Measurements from ENCODE around the gene ERFE.

ERFE gene

DNA sequence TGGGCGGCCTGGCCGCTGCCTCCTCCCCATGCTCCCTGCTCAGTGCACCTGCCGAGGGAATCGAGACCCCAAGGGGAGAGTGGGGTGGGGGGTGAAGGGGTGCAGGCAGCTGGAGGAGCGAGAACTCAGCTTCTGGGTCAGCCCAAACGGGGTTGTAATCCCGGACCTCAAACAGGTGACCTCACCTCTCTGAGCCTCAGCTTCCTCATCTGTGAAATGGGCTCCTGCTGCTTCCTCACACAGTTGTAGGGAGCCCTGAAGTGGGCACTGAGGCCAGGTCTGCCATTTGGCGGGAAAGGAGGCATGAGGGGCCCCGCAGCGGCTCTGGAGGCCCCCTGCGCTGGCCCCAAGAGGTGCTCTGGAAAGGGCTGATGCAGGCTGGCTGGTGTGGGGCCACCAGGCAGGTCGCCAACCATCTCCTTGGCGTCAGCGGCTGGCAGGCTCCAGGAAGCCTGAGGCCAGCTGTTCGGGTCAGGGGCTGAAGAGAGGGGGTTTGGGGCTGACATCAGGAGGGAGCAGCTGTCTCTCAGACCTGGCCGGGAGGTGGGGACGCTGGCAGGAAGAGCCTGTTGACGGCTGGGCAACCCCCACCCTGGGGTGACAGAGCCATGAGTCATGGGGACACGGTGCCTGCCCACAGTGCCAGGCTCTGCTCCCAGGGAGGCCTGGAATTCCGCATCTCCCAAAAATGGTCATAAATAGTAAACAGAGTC lies 15.4 kb upstream of the ERFE start:
- DNase-seq, result no peak
- H3K4me3 Mint-ChIP-seq, result no peak overlapping the region
- H3K27me3 Mint-ChIP-seq, result no peaks in the 10 kb centered on the region
- H3K27ac Mint-ChIP-seq, result no peak overlapping the region
- H3K9me3 Mint-ChIP-seq, result no peaks in the 10 kb centered on the region
- no peak for ATAC-seq
- peaks cover 18% of the 10 kb centered on the region for H3K4me1 Mint-ChIP-seq

DNA sequence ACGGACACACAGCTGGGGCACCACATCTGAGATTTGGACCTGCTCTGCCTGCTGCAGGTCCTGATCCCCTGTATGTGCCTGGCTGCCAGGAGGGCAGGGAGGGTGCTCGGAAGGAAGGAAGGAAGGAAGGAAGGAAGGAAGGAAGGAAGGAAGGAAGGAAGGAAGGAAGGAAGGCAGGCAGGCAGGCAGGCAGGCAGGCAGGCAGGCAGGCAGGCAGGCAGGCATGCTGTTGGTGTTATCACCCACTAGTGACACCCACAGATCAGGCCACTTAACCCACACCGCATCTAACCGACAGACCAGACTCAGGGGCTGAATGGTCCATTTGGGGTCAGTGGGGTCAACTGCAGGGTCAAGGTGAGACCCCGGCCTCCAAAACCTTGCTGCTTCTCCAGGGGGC lies 14.5 kb upstream of the ERFE start:
- Mint-ChIP-seq H3K27ac (no peak overlapping the region), H3K4me1 (peaks cover 18% of the 10 kb centered on the region)
- DNase-seq, result no peak

DNA sequence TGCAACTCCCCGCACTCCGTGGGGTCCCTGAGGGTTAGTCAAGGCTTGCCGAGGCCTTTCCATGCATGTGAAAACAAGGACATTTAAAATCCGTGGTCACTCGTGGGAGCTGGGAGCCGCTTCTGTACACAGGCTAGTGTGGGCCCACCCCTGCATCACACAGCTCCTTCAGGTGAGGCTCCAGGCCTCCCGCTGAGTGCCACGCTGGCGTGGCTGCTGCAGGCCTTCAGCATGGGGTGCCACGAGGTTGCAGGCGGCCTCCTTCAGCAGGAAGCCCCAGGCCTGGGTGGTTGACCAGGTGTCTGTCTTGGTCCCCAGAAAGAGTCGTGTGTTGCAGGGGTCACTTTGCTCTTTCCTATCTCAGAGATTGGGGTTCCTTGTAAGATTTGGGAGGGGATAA lies 13.7 kb upstream of the ERFE start:
- Mint-ChIP-seq H3K27ac (no peak overlapping the region), H3K4me3 (no peak overlapping the region), H3K9me3 (no peaks in the 10 kb centered on the region), H3K27me3 (no peaks in the 10 kb centered on the region), H3K4me1 (peaks cover 18% of the 10 kb centered on the region)
- ATAC-seq, result no peak
- no peak for DNase-seq

More for the DNA sequence above, 14.5 kb upstream of the ERFE start:
- Mint-ChIP-seq H3K4me3 (no peak overlapping the region), H3K9me3 (no peaks in the 10 kb centered on the region), H3K27me3 (no peaks in the 10 kb centered on the region)
- ATAC-seq, result no peak

DNA sequence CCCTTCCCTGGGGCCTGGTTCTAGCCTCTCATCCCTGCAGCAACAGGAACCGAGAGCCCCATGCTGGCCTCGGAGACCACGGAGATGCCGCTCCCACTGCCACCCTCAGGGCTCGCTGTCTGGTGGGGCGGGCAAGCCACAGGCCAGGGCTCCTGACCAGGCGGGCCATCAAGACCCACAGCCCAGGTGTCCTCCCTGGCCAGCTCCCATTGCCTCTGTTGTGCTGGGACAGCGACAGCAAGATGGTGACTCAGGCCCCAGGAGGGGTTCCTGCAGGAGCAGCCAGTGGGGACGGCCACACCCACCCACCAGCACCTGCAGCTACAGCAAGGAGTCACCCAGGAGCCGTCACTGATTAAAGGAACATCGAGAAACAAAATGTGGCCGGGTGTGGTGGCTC lies 12.9 kb upstream of the ERFE start:
- no peaks in the 10 kb centered on the region for H3K27me3 Mint-ChIP-seq
- no peak overlapping the region for H3K27ac Mint-ChIP-seq
- no peak overlapping the region for H3K4me3 Mint-ChIP-seq
- no peak for DNase-seq
- H3K9me3 Mint-ChIP-seq, result no peaks in the 10 kb centered on the region
- ATAC-seq, result no peak
- H3K4me1 Mint-ChIP-seq, result peaks cover 18% of the 10 kb centered on the region

DNA sequence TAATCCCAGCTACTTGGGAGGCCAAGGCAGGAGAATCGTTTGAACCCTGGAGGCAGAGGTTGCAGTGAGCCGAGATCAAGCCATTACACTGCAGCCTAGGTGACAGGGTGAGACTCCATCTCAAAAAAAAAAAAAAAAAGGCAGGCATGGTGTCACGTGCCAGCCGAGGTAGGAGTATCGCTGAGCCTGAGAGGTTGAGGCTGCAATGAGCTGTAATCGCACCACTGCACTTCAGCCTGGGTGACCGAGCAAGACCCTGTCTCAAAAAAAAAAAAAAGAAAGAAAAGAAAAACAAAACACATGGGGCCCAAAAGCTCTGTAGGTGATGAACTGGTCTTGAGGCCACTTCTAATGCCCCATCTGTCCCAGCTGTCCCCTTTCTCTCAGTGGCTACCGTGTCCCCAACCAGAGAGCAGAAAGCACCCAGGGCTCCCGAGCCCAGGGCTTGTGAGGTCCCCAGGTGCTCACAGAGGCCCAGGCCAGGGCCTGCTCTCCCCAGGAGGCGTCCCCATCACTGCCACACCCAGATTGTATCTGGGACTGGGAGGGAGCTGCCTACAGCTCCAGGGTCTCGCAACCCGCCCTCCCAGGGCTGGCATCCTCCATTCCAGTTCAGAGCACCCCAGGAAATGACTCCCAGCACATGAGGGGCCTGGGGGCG lies 11.8 kb upstream of the ERFE start:
- ATAC-seq (no peak), DNase-seq (no peak)
- no peak overlapping the region for H3K27ac Mint-ChIP-seq
- H3K9me3 Mint-ChIP-seq, result no peaks in the 10 kb centered on the region
- H3K27me3 Mint-ChIP-seq, result no peaks in the 10 kb centered on the region
- H3K4me1 Mint-ChIP-seq, result peaks cover 8% of the 10 kb centered on the region
- H3K4me3 Mint-ChIP-seq, result no peak overlapping the region

DNA sequence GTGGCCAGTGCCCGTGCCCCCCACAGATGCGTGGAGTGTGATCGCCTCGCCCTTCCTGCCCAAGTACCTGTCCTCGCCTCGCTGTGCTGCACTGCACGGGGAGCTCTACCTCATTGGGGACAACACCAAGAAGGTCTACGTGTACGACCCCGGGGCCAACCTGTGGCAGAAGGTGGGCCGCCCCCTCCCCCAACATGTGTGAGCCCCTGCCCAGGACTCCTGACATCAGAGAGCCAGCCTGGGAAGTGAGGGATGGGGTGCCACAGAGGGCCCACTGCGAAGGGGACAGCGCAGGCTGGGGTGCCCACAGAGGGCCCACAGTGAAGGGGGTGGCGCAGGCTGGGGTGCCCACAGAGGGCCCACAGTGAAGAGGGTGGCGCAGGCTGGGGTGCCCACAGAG lies 9.8 kb upstream of the ERFE start:
- Mint-ChIP-seq H3K27me3 (no peaks in the 10 kb centered on the region), H3K4me3 (no peak overlapping the region), H3K27ac (no peak overlapping the region), H3K4me1 (peaks cover under 1% of the 10 kb centered on the region), H3K9me3 (peaks cover 0 to 3% of the 10 kb centered on the region in 2 donors)
- ATAC-seq, result no peak
- no peak for DNase-seq

DNA sequence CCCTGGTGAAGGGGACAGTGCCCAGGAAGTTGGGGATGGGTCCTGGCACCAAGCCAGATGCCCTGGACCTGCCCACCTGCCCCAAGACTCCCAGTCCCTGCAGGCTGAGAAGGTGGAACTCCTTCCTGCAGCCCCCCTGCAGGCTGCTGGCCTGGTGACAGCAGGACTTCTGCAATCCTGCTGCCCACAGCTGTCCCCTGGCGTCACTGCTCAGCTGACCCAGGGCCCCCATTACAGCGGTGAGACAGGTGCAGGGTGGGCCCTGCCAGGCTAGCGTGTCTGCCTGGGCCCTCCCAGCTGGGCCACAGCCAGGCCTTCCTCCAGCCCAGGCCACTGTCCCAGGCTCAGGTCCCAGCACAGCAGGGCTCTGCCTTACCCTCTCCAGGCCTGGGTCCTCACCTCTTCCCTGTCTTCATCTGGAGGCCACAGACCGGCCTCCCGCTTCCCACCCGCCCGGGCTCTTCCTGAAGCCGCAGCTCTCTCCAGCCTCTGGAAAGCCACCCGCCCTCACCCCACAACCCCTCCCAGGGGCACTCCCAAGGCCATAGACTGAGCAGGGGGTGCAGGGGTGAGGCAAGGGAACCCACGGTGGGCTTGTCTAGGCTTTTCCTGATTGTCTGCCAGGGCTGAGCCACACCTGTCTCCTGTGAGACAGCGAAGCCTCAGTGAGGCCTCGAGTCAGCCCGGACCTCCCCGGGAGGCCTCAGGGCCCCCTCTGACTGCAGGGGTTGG lies 8.8 kb upstream of the ERFE start:
- Mint-ChIP-seq H3K27ac (no peak overlapping the region), H3K4me1 (no peaks in the 10 kb centered on the region), H3K27me3 (no peaks in the 10 kb centered on the region), H3K9me3 (peaks cover 0 to 10% of the 10 kb centered on the region in 2 donors), H3K4me3 (no peak overlapping the region)
- ATAC-seq (peak; percentile 21), DNase-seq (no peak)

DNA sequence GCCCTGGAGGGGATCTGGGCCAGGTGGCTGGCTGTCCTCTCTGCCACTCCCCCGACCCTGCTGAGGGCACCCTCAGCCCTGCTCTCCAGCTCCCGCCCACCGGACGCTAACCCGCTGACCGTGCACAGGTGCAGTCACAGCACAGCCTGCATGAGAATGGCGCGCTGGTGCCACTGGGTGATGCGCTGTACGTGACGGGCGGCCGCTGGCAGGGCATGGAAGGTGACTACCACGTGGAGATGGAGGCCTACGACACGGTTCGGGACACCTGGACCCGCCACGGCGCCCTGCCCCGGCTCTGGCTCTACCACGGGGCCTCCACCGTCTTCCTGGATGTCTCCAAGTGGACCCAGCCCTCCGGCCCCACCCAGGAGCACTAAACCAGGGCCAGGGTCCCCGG lies 8.1 kb upstream of the ERFE start:
- Mint-ChIP-seq H3K4me1 (no peaks in the 10 kb centered on the region), H3K4me3 (no peak overlapping the region), H3K27me3 (no peaks in the 10 kb centered on the region), H3K27ac (no peak overlapping the region), H3K9me3 (peaks cover 0 to 10% of the 10 kb centered on the region in 2 donors)
- DNase-seq, result no peak
- ATAC-seq, result no peak

DNA sequence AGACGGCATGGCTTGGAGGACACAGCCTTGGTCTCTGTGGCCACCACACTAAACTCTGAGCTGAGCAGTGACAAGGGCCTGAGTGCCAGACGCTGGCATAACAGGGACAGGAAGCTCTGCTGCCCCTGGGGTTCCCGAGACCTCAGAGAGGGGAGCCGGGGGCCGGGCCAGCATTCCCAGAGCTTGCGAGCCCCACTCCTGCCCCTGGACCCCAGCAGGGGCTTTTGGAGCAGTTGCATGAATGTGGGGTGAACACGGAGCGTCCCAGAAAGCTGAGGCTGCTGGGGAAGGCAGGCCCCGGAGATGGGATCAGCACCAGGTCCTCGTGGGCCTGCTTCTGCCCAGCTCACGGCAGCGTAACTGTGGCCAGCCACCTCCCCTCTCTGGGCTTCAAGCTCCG lies 7.6 kb upstream of the ERFE start:
- no peak for ATAC-seq
- no peak overlapping the region for H3K4me3 Mint-ChIP-seq

DNA sequence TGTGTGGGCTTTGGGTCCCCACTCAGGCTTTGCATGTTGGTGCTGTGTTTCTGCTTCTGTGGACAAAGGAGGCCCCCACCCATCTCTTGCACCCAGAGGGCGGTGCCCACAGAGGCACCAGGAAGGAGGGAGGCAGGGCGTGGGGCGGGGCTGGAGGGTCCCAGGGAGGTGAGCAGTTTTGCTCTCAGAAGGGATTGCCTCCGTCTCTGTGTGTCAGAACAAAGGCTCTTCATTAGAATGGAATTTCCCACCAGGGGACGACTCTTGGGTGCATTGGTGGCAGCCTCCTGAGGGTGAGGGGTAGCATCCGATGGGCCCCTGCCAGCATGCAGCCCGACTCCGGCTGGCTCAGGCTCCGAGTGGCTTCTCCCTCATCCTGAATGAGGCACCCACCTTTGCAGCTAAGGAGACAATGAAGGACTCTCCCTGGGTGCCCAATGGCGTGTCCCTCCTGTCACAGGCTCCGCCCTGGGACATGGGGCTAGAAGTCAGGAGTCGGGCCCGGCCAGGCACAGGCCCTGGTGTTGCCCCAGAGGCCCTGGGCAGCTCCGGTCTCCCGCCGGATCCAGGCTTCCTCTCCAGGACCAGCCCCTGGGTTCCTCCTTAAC lies 7.0 kb upstream of the ERFE start:
- DNase-seq (no peak), ATAC-seq (no peak)
- Mint-ChIP-seq H3K4me3 (no peak overlapping the region), H3K27ac (no peak overlapping the region), H3K9me3 (peaks cover 0 to 10% of the 10 kb centered on the region in 2 donors), H3K27me3 (no peaks in the 10 kb centered on the region), H3K4me1 (no peaks in the 10 kb centered on the region)

More for the DNA sequence above, 7.6 kb upstream of the ERFE start:
- Mint-ChIP-seq H3K27me3 (no peaks in the 10 kb centered on the region), H3K27ac (no peak overlapping the region), H3K9me3 (peaks cover 0 to 10% of the 10 kb centered on the region in 2 donors), H3K4me1 (no peaks in the 10 kb centered on the region)
- DNase-seq, result no peak

DNA sequence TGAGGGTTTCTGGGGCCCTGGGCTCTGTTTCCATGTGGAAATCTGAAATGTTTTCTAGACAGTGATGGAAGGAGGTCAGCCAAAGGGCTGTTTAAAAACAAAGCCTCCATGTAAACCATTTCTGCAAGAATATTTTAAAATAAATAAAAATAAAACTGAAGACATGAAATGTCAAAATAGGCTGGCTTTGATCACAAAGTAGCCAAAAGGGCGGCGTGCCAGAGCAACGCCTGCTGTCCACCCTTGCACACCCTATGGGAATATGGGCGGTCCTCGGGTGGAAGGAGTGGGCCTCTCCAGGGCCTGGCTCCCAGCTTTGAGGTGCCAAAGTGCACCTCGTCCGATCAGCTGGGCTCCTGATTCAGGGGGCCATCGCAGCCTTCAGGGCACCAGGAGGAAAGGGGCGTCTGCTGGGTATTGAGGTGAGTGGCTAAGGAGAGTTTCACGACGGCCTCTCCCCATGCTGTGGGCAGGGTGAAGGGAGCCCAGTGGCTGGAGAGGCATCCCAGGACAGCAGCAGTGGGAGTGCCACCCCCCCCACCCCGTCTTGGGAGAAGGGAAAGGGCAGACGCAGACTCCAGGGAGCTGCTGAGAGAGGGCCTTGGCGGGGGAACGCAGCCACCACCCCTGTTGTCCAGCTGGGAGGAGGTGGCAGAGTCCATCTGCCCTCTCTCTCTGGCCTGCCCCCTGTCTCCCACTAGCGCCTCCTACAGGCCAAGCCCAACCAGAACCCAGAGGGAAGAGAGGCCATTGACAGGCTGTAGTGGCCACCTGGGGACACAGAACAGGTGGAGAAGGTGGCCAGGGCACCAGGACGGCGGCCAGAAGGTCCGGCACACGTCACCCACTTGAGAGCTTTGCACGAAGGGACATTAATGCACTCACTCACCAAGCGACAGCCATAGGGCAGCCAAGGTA lies 5.7 kb upstream of the ERFE start:
- Mint-ChIP-seq H3K4me1 (no peaks in the 10 kb centered on the region), H3K9me3 (peaks cover 0 to 10% of the 10 kb centered on the region in 2 donors), H3K4me3 (no peak overlapping the region)

DNA sequence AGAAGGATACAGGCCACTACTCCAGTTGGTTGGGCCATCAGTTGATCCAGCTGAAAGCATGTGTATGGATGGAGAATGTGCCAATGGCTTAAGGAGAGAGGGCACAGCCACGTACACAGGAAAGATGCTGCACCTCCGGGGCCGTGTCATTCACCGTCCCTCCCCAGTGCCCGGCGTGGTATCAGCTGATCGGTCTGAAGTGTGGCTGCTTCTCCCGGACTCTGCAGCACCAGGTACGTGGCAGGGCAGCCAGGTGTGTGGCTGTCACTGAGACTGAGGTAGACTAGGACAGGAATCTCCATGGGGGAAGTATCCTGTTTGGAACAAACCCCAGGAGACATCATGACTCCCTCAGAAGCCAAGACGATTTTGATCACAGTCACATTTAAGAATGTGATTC lies 4.2 kb upstream of the ERFE start:
- Mint-ChIP-seq H3K27ac (no peak overlapping the region), H3K4me1 (peaks cover 6% of the 10 kb centered on the region), H3K4me3 (no peak overlapping the region), H3K27me3 (peaks cover 7% of the 10 kb centered on the region), H3K9me3 (peaks cover 0 to 10% of the 10 kb centered on the region in 2 donors)
- ATAC-seq (no peak), DNase-seq (no peak)

More for the DNA sequence above, 5.7 kb upstream of the ERFE start:
- H3K27ac Mint-ChIP-seq, result peak overlapping the region in 1 of 2 donors; percentile 80
- DNase-seq, result no peak
- no peaks in the 10 kb centered on the region for H3K27me3 Mint-ChIP-seq
- no peak for ATAC-seq

DNA sequence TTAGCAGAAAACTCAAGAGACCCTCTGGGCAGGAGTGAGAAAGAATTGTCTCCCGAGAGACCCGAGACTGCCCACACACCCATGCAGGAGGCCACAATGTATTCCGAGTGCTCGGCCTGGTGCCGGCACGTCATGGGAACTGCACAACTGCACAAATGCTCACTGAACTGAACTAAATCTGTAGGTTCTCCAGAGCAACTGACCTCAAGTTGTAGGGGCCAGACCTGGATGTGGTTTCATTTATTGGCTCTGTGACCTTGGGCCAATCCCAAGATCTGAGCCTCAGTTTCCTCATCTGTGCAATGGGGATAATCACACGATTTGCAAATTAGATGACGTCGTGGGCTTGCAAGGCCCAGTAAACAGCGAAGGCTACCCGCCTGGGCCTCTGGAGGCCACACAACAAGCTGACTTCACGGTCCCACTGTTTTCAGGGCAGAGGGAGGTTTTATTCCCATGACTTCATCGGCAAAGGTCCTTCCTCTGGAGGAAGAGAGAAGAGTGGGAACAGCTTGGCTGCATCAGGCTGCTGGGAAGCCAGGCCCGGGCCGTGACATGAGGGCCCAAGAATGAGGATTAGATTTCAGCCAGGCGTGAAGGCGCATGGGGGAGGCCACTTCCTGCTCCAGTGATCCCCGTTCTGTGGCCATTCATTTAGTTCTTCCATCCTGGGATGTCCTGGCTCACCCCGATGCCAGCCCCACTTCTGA lies 3.6 kb upstream of the ERFE start:
- no peak for DNase-seq
- H3K27ac Mint-ChIP-seq, result no peak overlapping the region
- H3K27me3 Mint-ChIP-seq, result peaks cover 13% of the 10 kb centered on the region
- ATAC-seq, result no peak
- peaks cover 0 to 10% of the 10 kb centered on the region in 2 donors for H3K9me3 Mint-ChIP-seq
- no peak overlapping the region for H3K4me3 Mint-ChIP-seq
- peaks cover 12% of the 10 kb centered on the region for H3K4me1 Mint-ChIP-seq
